Endothelial cell of umbilical vein (primary cell): ENCODE measurements around the gene TBC1D13.

Experiments used
- CTCF ChIP-seq, 2 donors: IDR thresholded peaks; 1 replicate in 1 of 2; 2 replicates in 1 of 2; pipeline ENCODE4 v1.5.1; 2011; ENCODE audit warnings: low read length in 2 of 2, mild to moderate bottlenecking in 2 of 2, moderate library complexity in 2 of 2, control low read depth in 1 of 2, inconsistent platforms in 1 of 2, low read depth in 1 of 2; ENCODE audit not compliant: insufficient read depth in 1 of 2; ENCODE audit errors: extremely low read depth in 1 of 2
- EZH2 ChIP-seq: IDR thresholded peaks from 2 replicates; pipeline ENCODE4 v1.6.1; 2012; ENCODE audit warnings: borderline replicate concordance, low read depth, mild to moderate bottlenecking, moderate library complexity, low read length, inconsistent platforms; ENCODE audit not compliant: severe bottlenecking
- GATA2 ChIP-seq: IDR thresholded peaks from 2 replicates; pipeline ENCODE4 v1.7.0; 2011; ENCODE audit warnings: low read depth, mild to moderate bottlenecking, moderate library complexity, mixed read lengths, low read length; ENCODE audit not compliant: insufficient read length, insufficient read depth
- JUN ChIP-seq: IDR thresholded peaks from 2 replicates; pipeline ENCODE4 v1.6.1; 2011; ENCODE audit warnings: borderline replicate concordance, low read depth; ENCODE audit not compliant: insufficient read length, insufficient read depth
- MAX ChIP-seq: IDR thresholded peaks from 2 replicates; pipeline ENCODE4 v1.6.1; 2011; ENCODE audit not compliant: insufficient read depth, insufficient read length
- MYC ChIP-seq: IDR thresholded peaks from one replicate; pipeline ENCODE4 v1.6.1; 2011; ENCODE audit warnings: mild to moderate bottlenecking, low read depth, low read length
- POLR2A ChIP-seq: IDR thresholded peaks from 2 replicates; pipeline ENCODE4 v1.6.1; 2012; ENCODE audit warnings: low read depth, mild to moderate bottlenecking, control low read depth, low read length
- POLR2AphosphoS5 ChIP-seq: IDR thresholded peaks from 2 replicates; pipeline ENCODE4 v1.6.1; 2012; ENCODE audit warnings: low read depth, mild to moderate bottlenecking, control low read depth, low read length, moderate library complexity; ENCODE audit not compliant: insufficient read depth

- TF ChIP-seq POLR2AphosphoS5 (peak; percentile 93), POLR2A (peak; percentile 66), GATA2 (no peak), CTCF (IDR thresholded peaks at IDR 0.05; ENCODE audit: extremely low read depth in 1 of 2, insufficient read depth in 1 of 2, low read depth in 1 of 2, low read length in 2 of 2) (no peak), EZH2 (no peak), MAX (no peak), JUN (no peak), MYC (no peak)
Observed at GRCh38 chr9:128771745-128772519, 15.1 kb upstream of the TBC1D13 start, which contains the start of gene ZER1.
